ENCODE measurements around the gene CLCNKB. TPM values are rescaled to one million over a fixed set of nuclear protein-coding genes. Genes with fewer than 3 reads are reported as not detected.
"Not testable (repeated sequence)": the region's sequence is repeated elsewhere in the genome, so short reads cannot be mapped to it uniquely, and the experiment has no call there.

Gene CLCNKB
- total and polyA plus RNA-seq, 2 donors (not counting 3 experiments of a cell fraction or from before 2014, with no cell fraction given): 0.18 TPM; not detected in 1

DNA sequence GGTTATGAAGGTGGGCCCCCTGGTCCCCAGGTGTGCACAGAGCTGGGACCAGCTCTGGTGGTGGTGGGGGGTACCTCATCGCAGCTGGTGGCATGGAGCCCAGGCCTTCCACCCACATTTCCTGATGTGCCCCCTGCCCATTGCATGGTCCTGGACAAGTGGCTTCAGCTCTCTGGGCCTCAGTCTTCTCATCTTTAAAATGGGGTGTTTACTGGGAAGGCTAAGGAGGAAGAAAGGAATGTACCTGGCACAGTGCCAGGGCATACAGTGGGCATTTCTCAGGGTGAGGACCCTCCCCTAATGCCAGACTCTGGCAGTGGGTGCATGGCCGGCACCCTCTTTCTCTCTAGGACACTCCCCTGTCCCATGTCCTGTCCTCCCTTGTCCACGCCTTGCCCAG is 7.5 kb downstream of the CLCNKB start:
- Histone ChIP-seq H3K4me2 (ENCODE audit: insufficient read depth, low read length) (no peak overlapping the region), H3K79me2 (ENCODE audit: control insufficient read depth, insufficient read depth, low read length) (no peaks in the 10 kb centered on the region), H3K9ac (replicated peaks; ENCODE audit: extremely low read depth, insufficient read depth, low read length) (no peak overlapping the region), H2AFZ (ENCODE audit: low read depth, low read length) (no peak overlapping the region), H3K9me3 (replicated peaks; ENCODE audit: control insufficient read depth, insufficient read depth, low read length) (no peaks in the 10 kb centered on the region), H3K27me3 (ENCODE audit: control insufficient read depth in 2 of 2, insufficient read depth in 2 of 2, low read length in 2 of 2) (no peaks in the 10 kb centered on the region), H3K4me3 (replicated peaks in 1 of 3; ENCODE audit: insufficient read depth in 1 of 3, low read depth in 1 of 3, low read length in 3 of 3) (no peak overlapping the region), H3K4me1 (ENCODE audit: control insufficient read depth, extremely low read depth, insufficient read depth, low read length) (no peaks in the 10 kb centered on the region), H3K36me3 (ENCODE audit: control insufficient read depth in 2 of 2, extremely low read depth in 1 of 2, insufficient read depth in 2 of 2, low read length in 2 of 2) (no peaks in the 10 kb centered on the region), H3K9me1 (replicated peaks; ENCODE audit: control insufficient read depth, extremely low read depth, insufficient read depth, low read length) (no peaks in the 10 kb centered on the region), H4K20me1 (replicated peaks; ENCODE audit: control insufficient read depth, extremely low read depth, insufficient read depth, low read length) (no peaks in the 10 kb centered on the region), H3K27ac (ENCODE audit: insufficient read depth, low read depth, low read length) (no peak overlapping the region)
- intact Hi-C loops (cut with micrococcal nuclease): no loop called here
- ChIA-PET CTCF (interaction anchor here (0.9 to 1.2 kb wide), 2 partner anchors 22 to 259 kb away, joined by 3 to 4 read pairs; partner anchors contain the start of gene FAM131C), POLR2A (no interaction called here)
- no peak for TF ChIP-seq JUN (IDR thresholded peaks at IDR 0.05; ENCODE audit: borderline replicate concordance, insufficient read depth, insufficient read length, low read depth)
- TF ChIP-seq POLR2AphosphoS5 (IDR thresholded peaks at IDR 0.05; ENCODE audit: insufficient read depth, low read depth, low read length): no peak
- TF ChIP-seq POLR2A (IDR thresholded peaks at IDR 0.05; ENCODE audit: low read depth, low read length): no peak
- TF ChIP-seq, protein P1, sequence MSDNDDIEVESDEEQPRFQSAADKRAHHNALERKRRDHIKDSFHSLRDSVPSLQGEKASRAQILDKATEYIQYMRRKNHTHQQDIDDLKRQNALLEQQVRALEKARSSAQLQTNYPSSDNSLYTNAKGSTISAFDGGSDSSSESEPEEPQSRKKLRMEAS (IDR thresholded peaks at IDR 0.05; ENCODE audit: insufficient read depth, insufficient read length): no peak
- no peak for TF ChIP-seq GATA2 (IDR thresholded peaks at IDR 0.05; ENCODE audit: insufficient read depth, insufficient read length, low read depth, low read length)
- no peak for TF ChIP-seq FOS (IDR thresholded peaks at IDR 0.05; ENCODE audit: borderline replicate concordance, insufficient read depth, low read length)
- no peak for TF ChIP-seq MYC (IDR thresholded peaks at IDR 0.05; ENCODE audit: low read depth, low read length)
- TF ChIP-seq, protein P2, sequence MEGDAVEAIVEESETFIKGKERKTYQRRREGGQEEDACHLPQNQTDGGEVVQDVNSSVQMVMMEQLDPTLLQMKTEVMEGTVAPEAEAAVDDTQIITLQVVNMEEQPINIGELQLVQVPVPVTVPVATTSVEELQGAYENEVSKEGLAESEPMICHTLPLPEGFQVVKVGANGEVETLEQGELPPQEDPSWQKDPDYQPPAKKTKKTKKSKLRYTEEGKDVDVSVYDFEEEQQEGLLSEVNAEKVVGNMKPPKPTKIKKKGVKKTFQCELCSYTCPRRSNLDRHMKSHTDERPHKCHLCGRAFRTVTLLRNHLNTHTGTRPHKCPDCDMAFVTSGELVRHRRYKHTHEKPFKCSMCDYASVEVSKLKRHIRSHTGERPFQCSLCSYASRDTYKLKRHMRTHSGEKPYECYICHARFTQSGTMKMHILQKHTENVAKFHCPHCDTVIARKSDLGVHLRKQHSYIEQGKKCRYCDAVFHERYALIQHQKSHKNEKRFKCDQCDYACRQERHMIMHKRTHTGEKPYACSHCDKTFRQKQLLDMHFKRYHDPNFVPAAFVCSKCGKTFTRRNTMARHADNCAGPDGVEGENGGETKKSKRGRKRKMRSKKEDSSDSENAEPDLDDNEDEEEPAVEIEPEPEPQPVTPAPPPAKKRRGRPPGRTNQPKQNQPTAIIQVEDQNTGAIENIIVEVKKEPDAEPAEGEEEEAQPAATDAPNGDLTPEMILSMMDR (IDR thresholded peaks at IDR 0.05; ENCODE audit: extremely low read depth in 1 of 2, insufficient read depth in 1 of 2, low read depth in 1 of 2, low read length in 2 of 2): no peak
- no peak for TF ChIP-seq EZH2 (IDR thresholded peaks at IDR 0.05; ENCODE audit: borderline replicate concordance, low read depth, low read length, severe bottlenecking)
- dilution Hi-C loops (cut with MboI; ENCODE audit: extremely low pct_ligation_motif_present, low sequenced_read_pairs): no loop called here
- DNase-seq (ENCODE audit: low read depth, low spot score): no peak
- no peak for FAIRE-seq
- BruUV-seq (replicated peaks): no TSS peak

DNA sequence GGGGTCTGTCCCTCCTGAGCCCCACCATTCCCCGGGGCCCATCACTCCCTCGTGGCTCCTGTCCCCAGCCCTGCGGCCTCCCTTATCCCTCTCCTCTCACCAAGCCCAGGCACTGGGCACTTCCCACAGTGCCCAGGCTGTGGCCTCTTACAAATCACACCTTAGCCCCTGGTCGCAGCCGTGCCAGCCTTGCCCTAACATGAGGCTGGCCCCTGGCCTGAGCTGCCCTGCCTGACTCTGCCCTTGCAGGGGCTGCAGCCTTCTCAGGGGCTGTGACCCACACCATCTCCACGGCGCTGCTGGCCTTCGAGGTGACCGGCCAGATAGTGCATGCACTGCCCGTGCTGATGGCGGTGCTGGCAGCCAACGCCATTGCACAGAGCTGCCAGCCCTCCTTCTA is 8.4 kb downstream of the CLCNKB start:
- H3K4me1 ChIP-seq (ENCODE audit: control insufficient read depth, extremely low read depth, insufficient read depth, low read length); CTCF ChIA-PET; H4K20me1 ChIP-seq (replicated peaks; ENCODE audit: control insufficient read depth, extremely low read depth, insufficient read depth, low read length); H3K4me2 ChIP-seq (ENCODE audit: insufficient read depth, low read length); H2AFZ ChIP-seq (ENCODE audit: low read depth, low read length); intact Hi-C loops (cut with micrococcal nuclease); H3K9me1 ChIP-seq (replicated peaks; ENCODE audit: control insufficient read depth, extremely low read depth, insufficient read depth, low read length); H3K27ac ChIP-seq (ENCODE audit: insufficient read depth, low read depth, low read length); BruUV-seq (replicated peaks); H3K9me3 ChIP-seq (replicated peaks; ENCODE audit: control insufficient read depth, insufficient read depth, low read length); H3K4me3 ChIP-seq (replicated peaks in 1 of 3; ENCODE audit: insufficient read depth in 1 of 3, low read depth in 1 of 3, low read length in 3 of 3); H3K36me3 ChIP-seq (ENCODE audit: control insufficient read depth in 2 of 2, extremely low read depth in 1 of 2, insufficient read depth in 2 of 2, low read length in 2 of 2); H3K79me2 ChIP-seq (ENCODE audit: control insufficient read depth, insufficient read depth, low read length); H3K9ac ChIP-seq (replicated peaks; ENCODE audit: extremely low read depth, insufficient read depth, low read length); POLR2A ChIA-PET; DNase-seq (ENCODE audit: low read depth, low spot score); H3K27me3 ChIP-seq (ENCODE audit: control insufficient read depth in 2 of 2, insufficient read depth in 2 of 2, low read length in 2 of 2); dilution Hi-C loops (cut with MboI; ENCODE audit: extremely low pct_ligation_motif_present, low sequenced_read_pairs); FAIRE-seq: not testable (repeated sequence)
